ENCODE results near the gene BMP7. TPM values are rescaled to one million over a fixed set of nuclear protein-coding genes. Genes with fewer than 3 reads are reported as not detected.

BMP7 gene
- total and polyA plus RNA-seq, 8 donors, result 0.12 to 2.5 (median 0.33) TPM; not detected in 1

DNA sequence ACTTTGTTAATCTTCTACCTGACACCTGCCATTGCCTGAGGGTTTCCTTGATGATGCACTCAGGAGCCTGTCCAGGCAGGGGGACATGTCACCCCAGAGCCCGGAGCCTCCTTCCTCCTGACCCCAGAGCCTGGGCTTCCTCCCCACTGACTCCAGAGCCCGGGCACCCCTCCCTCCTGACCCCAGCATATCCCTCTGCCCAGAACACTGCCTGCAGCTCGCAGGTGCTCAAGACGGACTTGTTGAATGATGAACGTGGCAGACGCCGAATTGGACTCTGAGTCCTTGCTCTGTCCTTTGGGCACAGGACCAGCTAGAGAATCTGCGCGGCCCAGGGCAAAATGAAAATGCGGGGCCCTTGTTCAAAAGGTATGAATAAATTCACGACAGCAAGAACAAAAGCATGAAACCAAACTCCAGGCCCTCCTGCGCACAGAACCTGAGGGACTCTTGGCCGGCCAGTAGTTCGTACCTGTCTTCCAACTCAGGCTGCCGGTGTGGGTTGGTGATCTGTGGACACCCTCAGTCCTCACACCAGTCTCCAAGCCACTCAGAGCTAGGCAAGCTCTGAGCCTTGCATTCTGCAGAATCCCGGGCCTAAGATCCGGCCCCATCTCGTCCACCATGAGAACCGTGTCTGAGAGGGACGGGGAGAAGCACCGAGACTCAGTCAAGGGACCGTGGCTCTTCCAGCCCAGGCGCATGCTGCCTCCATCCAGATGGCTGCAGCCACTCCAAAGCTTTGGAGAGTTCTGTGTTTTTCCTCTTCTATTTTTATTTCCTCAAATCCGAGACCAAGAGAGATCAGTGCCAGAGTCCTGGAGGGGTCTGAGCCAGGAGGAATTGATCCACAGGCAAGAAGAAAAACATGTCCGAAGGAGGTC is 104.7 kb downstream of the BMP7 start:
- no peaks in the 10 kb centered on the region for H3K36me3 ChIP-seq
- FAIRE-seq (no peak), ATAC-seq (no peak), DNase-seq (no peak)
- TF ChIP-seq CTCF (IDR thresholded peaks at IDR 0.05), result no peak
- no peaks in the 10 kb centered on the region for H3K4me1 ChIP-seq
- H3K4me3 ChIP-seq, result no peak overlapping the region
- no peak overlapping the region for H3K27ac ChIP-seq
- H3K9me3 ChIP-seq, result no peaks in the 10 kb centered on the region
- intact Hi-C loops (cut with DNase I), result no loop called here
- H3K27me3 ChIP-seq, result no peaks in the 10 kb centered on the region
- 70 to 77% methylated on average over 25 of the region's 25 CpGs for WGBS, 2 donors

- DNase-seq (no peak), FAIRE-seq (no peak), ATAC-seq (no peak)
- H3K36me3 ChIP-seq, result no peaks in the 10 kb centered on the region
- H3K4me3 ChIP-seq, result no peak overlapping the region
- no peaks in the 10 kb centered on the region for H3K4me1 ChIP-seq
- no peak overlapping the region for H3K27ac ChIP-seq
- no peak for TF ChIP-seq CTCF (IDR thresholded peaks at IDR 0.05)
- H3K9me3 ChIP-seq, result no peaks in the 10 kb centered on the region
- intact Hi-C loops (cut with DNase I), result no loop called here
- 72 to 82% methylated on average over 8 of the region's 8 CpGs for WGBS, 2 donors
- no peaks in the 10 kb centered on the region for H3K27me3 ChIP-seq
These were observed 105.5 kb downstream of the BMP7 start for GRCh38 chr20:57160985-57161384.

GRCh38 chr20:57159945-57160610 is 106.4 kb downstream of the BMP7 start:
- H3K27me3 ChIP-seq, result no peaks in the 10 kb centered on the region
- no peak for ATAC-seq
- no peak overlapping the region for H3K27ac ChIP-seq
- no peak for DNase-seq
- H3K9me3 ChIP-seq, result no peaks in the 10 kb centered on the region
- 65 to 74% methylated on average over 16 of the region's 16 CpGs for WGBS, 2 donors
- H3K36me3 ChIP-seq, result no peaks in the 10 kb centered on the region
- no peak for FAIRE-seq
- intact Hi-C loops (cut with DNase I), result no loop called here
- H3K4me3 ChIP-seq, result no peak overlapping the region
- no peaks in the 10 kb centered on the region for H3K4me1 ChIP-seq
- TF ChIP-seq CTCF (IDR thresholded peaks at IDR 0.05), result no peak

DNA sequence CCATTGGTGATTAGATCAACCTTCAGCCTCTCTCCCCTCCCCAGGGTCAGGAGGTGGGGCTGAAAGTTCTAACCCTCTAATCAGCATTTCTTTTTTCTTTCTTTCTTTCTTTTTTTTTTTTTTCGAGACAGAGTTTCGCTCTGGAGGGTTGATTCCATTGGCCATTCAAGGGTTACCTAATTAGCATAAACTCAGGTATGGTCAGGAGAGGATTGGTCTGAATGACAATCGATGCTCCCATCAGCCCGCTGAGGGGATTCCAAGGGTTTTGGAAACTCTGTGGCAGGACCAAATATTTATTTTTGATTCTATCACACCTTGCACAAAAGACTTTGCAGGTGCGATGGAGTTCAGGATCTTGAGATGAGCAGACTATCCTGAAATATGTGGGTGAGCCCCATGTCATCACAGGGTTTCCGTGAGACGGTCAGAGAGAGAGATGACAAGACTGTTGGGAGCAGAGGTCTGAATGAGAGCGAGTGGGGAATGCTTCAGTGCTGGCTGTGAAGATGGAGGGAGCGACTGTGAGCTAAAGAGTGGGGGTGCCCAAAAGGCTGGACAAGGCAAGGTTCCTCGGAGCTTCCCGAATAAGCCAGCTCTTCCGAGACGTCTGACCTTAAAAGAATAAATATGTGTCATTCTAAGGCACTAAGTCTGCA is 107.1 kb downstream of the BMP7 start:
- whole genome bisulfite sequencing, 2 donors, result 27 to 39% methylated on average over 13 of the region's 13 CpGs
- intact Hi-C loops (cut with DNase I), result no loop called here
- no peaks in the 10 kb centered on the region for H3K36me3 ChIP-seq
- H3K9me3 ChIP-seq, result no peaks in the 10 kb centered on the region
- no peaks in the 10 kb centered on the region for H3K27me3 ChIP-seq
- no peak for TF ChIP-seq CTCF (IDR thresholded peaks at IDR 0.05)
- ATAC-seq (no peak), DNase-seq (no peak), FAIRE-seq (no peak)
- no peak overlapping the region for H3K4me3 ChIP-seq
- H3K27ac ChIP-seq, result no peak overlapping the region
- no peaks in the 10 kb centered on the region for H3K4me1 ChIP-seq

Measured in pancreas (tissue), 10 donors.